Astrocyte (in vitro differentiated cells and primary cell): Measurements from ENCODE around the gene OPRL1. TPM values are rescaled to one million over a fixed set of nuclear protein-coding genes. Genes with fewer than 3 reads are reported as not detected.

Experiments
- DNase-seq: peaks from one replicate; pipeline ENCODE4 v3.0.0-alpha.2; 2010; ENCODE audit warnings: low read depth
- FAIRE-seq: peaks from 2 replicates; lab custom pipeline; 2011; peaks lifted over from hg19 to GRCh38; lab: Jason Lieb, UNC
- H2AFZ ChIP-seq: 2 replicates; pipeline ENCODE4 v1.6.0; 2012; ENCODE audit warnings: low read depth, low read length, inconsistent platforms
- H3K27ac ChIP-seq: 2 replicates; pipeline ENCODE4 v1.5.1; 2011; ENCODE audit warnings: low read depth, low read length, inconsistent platforms
- H3K27me3 ChIP-seq: 2 replicates; pipeline ENCODE4 v1.6.0; 2011; ENCODE audit warnings: low read length, inconsistent platforms; ENCODE audit not compliant: insufficient read depth
- H3K36me3 ChIP-seq: 2 replicates; pipeline ENCODE4 v1.5.1; 2011; ENCODE audit warnings: low read length, inconsistent platforms; ENCODE audit not compliant: insufficient read depth
- H3K4me1 ChIP-seq: 2 replicates; pipeline ENCODE4 v1.5.1; 2011; ENCODE audit warnings: low read length, inconsistent platforms; ENCODE audit not compliant: insufficient read depth
- H3K4me2 ChIP-seq: 2 replicates; pipeline ENCODE4 v1.6.0; 2012; ENCODE audit warnings: low read length, inconsistent platforms
- H3K4me3 ChIP-seq: 2 replicates; pipeline ENCODE4 v1.5.1; 2011; ENCODE audit warnings: low read depth, mild to moderate bottlenecking, low read length, inconsistent platforms; ENCODE audit not compliant: insufficient read depth
- H3K79me2 ChIP-seq: 2 replicates; pipeline ENCODE4 v1.6.0; 2012; ENCODE audit warnings: mild to moderate bottlenecking, low read length, inconsistent platforms; ENCODE audit not compliant: insufficient read depth
- H3K9ac ChIP-seq: 2 replicates; pipeline ENCODE4 v1.6.0; 2012; ENCODE audit warnings: mild to moderate bottlenecking, low read length, inconsistent platforms
- H3K9me3 ChIP-seq: 2 replicates; pipeline ENCODE4 v1.5.1; 2012; ENCODE audit warnings: low read depth, mild to moderate bottlenecking, low read length, inconsistent platforms; ENCODE audit not compliant: insufficient read depth
- H4K20me1 ChIP-seq: 2 replicates; pipeline ENCODE4 v1.6.0; 2012; ENCODE audit warnings: low read length, inconsistent platforms; ENCODE audit not compliant: insufficient read depth
- H3K27ac Mint-ChIP-seq: one replicate; pipeline ENCODE4 v1.8.0; 2021; ENCODE audit warnings: mild to moderate bottlenecking, mixed read lengths; ENCODE audit not compliant: unreplicated experiment
- H3K27me3 Mint-ChIP-seq: one replicate; pipeline ENCODE4 v1.8.0; 2021; ENCODE audit warnings: low read depth, mixed read lengths; ENCODE audit not compliant: unreplicated experiment
- H3K36me3 Mint-ChIP-seq: one replicate; pipeline ENCODE4 v1.8.0; 2021; ENCODE audit warnings: low read depth, mixed read lengths; ENCODE audit not compliant: unreplicated experiment
- H3K4me1 Mint-ChIP-seq: one replicate; pipeline ENCODE4 v1.8.0; 2021; ENCODE audit warnings: low read depth, mixed read lengths; ENCODE audit not compliant: unreplicated experiment
- H3K4me3 Mint-ChIP-seq: one replicate; pipeline ENCODE4 v1.8.0; 2021; ENCODE audit warnings: mild to moderate bottlenecking, moderate library complexity, mixed read lengths; ENCODE audit not compliant: unreplicated experiment
- H3K9me3 Mint-ChIP-seq: one replicate; pipeline ENCODE4 v1.8.0; 2021; ENCODE audit warnings: mild to moderate bottlenecking, mixed read lengths; ENCODE audit not compliant: unreplicated experiment
- EZH2 ChIP-seq: IDR thresholded peaks from 2 replicates; pipeline ENCODE4 v1.6.1; 2012; ENCODE audit warnings: mild to moderate bottlenecking, low read length, inconsistent platforms; ENCODE audit not compliant: insufficient read depth
- total RNA-seq: library from RNA; stranded (reverse); gene quantifications from 2 replicates; pipeline ENCODE4 v1.2.1, GENCODE V29; 2021
- TF ChIP-seq, protein P1 (sequence below): IDR thresholded peaks from 2 replicates; pipeline ENCODE4 v1.5.1; 2011; ENCODE audit warnings: low read depth, mild to moderate bottlenecking, inconsistent platforms, low read length, moderate library complexity; ENCODE audit not compliant: insufficient read depth

OPRL1 gene
- total RNA-seq, 1 donor from 2014 or later, result 2.8 TPM

DNA sequence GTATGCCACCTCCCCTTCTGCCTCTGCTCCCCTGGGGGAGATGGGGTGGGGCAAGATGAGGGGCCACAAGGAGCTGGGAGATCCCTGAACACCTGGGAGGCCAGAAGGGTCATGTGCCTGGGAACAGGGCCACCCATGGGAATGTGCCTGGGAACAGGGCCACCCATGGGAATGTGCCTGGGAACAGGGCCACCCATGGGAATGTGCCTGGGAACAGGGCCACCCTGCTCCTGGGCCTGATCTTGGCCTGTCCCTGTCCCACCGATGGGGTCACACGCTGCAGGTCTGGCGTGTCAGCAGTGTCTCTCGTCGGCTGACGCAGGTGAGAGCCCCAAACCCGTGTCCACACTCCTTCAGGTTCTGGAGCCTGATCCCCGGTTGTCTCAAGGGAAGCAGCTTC is 4.9 kb upstream of the OPRL1 start:
- DNase-seq (no peak), FAIRE-seq (no peak)
- no peaks in the 10 kb centered on the region for H3K36me3 ChIP-seq
- H3K36me3 Mint-ChIP-seq, result peaks cover 3% of the 10 kb centered on the region
- no peak overlapping the region for H3K27ac ChIP-seq
- H3K4me3 Mint-ChIP-seq, result no peak overlapping the region
- no peaks in the 10 kb centered on the region for H3K79me2 ChIP-seq
- no peak overlapping the region for H3K9ac ChIP-seq
- H3K4me3 ChIP-seq, result no peak overlapping the region
- no peaks in the 10 kb centered on the region for H3K9me3 ChIP-seq
- H4K20me1 ChIP-seq, result peaks cover 12% of the 10 kb centered on the region
- no peaks in the 10 kb centered on the region for H3K27me3 Mint-ChIP-seq
- H3K27me3 ChIP-seq, result no peaks in the 10 kb centered on the region
- no peak overlapping the region for H3K4me2 ChIP-seq
- H3K9me3 Mint-ChIP-seq, result no peaks in the 10 kb centered on the region
- H3K27ac Mint-ChIP-seq, result no peak overlapping the region
- H3K4me1 Mint-ChIP-seq, result no peaks in the 10 kb centered on the region
- H2AFZ ChIP-seq, result no peak overlapping the region
- H3K4me1 ChIP-seq, result peaks cover 8% of the 10 kb centered on the region
- TF ChIP-seq EZH2, result no peak
- TF ChIP-seq, protein P1, sequence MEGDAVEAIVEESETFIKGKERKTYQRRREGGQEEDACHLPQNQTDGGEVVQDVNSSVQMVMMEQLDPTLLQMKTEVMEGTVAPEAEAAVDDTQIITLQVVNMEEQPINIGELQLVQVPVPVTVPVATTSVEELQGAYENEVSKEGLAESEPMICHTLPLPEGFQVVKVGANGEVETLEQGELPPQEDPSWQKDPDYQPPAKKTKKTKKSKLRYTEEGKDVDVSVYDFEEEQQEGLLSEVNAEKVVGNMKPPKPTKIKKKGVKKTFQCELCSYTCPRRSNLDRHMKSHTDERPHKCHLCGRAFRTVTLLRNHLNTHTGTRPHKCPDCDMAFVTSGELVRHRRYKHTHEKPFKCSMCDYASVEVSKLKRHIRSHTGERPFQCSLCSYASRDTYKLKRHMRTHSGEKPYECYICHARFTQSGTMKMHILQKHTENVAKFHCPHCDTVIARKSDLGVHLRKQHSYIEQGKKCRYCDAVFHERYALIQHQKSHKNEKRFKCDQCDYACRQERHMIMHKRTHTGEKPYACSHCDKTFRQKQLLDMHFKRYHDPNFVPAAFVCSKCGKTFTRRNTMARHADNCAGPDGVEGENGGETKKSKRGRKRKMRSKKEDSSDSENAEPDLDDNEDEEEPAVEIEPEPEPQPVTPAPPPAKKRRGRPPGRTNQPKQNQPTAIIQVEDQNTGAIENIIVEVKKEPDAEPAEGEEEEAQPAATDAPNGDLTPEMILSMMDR, result no peak

DNA sequence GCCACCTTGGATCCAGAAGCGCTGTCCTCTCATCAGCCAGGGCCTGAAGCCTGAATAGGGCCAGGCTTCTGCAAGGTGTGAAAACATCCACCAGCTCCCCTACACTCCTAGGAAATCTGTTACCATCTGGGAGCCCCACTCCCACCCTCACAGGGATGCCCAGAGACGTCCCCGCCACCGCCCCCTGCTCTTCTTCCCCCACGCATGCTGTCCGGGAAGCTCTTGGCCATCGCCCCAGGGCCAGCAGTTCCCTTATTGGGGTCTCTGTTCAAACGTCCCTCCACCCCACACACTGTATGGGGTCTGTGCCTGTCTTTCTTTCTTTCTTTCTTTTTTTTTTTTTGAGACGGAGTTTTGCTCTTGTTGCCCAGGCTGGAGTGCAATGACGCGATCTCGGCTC is 4.3 kb upstream of the OPRL1 start:
- H3K4me3 Mint-ChIP-seq, result no peak overlapping the region
- no peak overlapping the region for H3K27ac Mint-ChIP-seq
- H3K79me2 ChIP-seq, result no peaks in the 10 kb centered on the region
- no peaks in the 10 kb centered on the region for H3K36me3 Mint-ChIP-seq
- H3K36me3 ChIP-seq, result no peaks in the 10 kb centered on the region
- H3K9ac ChIP-seq, result no peak overlapping the region
- peaks cover 8% of the 10 kb centered on the region for H3K4me1 ChIP-seq
- DNase-seq (no peak), FAIRE-seq (no peak)
- H3K27ac ChIP-seq, result no peak overlapping the region
- no peaks in the 10 kb centered on the region for H3K4me1 Mint-ChIP-seq
- no peak overlapping the region for H2AFZ ChIP-seq
- H3K27me3 Mint-ChIP-seq, result no peaks in the 10 kb centered on the region
- H3K9me3 Mint-ChIP-seq, result no peaks in the 10 kb centered on the region
- H3K9me3 ChIP-seq, result no peaks in the 10 kb centered on the region
- no peak overlapping the region for H3K4me3 ChIP-seq
- TF ChIP-seq EZH2, result no peak
- TF ChIP-seq, protein P1, result no peak
- H4K20me1 ChIP-seq, result peaks cover 10% of the 10 kb centered on the region
- no peak overlapping the region for H3K4me2 ChIP-seq
- H3K27me3 ChIP-seq, result no peaks in the 10 kb centered on the region

DNA sequence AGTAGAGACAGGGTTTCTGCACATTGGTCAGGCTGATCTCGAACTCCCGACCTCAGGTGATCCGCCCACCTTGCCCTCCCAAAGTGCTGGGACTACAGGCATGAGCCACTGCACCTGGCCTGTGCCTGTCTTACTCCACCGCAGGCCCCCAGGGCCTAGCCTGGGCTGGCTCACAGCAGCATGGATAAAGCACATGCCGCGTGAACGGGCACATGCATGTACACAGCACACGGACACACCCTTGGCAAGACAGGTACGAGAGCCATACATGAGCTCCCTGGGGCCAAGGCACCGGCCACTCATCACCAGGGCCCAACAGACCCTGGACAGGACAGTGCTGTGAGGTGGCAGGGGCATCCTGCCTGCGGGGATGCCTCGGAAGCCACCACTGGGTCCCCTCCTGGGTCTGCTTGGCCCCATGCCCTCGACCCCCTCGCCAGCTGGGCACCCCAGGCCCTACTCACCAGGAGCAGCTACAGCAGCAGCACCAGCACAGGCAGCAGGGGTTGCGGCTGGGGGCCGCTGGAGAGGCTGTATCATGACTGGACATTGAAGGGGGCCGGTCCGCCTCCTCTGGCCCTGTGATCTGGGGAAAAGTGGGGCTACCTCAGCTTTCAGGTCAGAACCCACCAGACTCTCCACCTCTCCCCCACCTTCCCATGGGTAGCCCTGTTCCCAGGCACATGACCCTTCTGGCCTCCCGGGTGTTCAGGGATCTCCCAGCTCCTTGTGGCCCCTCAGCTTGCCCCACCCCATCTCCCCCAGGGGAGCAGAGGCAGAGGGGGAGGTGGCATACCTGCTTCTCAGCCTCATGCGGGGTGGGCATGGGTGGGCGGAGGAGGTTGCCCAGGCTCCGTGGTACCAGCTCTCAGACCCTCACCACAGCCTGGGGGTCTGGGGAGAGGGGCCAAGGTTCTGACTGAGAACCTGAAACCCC is 3.6 kb upstream of the OPRL1 start:
- no peaks in the 10 kb centered on the region for H3K27me3 Mint-ChIP-seq
- Histone ChIP-seq H3K79me2 (no peaks in the 10 kb centered on the region), H3K36me3 (no peaks in the 10 kb centered on the region), H4K20me1 (peaks cover 10% of the 10 kb centered on the region), H3K27me3 (no peaks in the 10 kb centered on the region), H3K4me3 (no peak overlapping the region), H3K9ac (no peak overlapping the region), H3K4me1 (peaks cover 8% of the 10 kb centered on the region), H3K27ac (no peak overlapping the region), H3K4me2 (no peak overlapping the region), H2AFZ (no peak overlapping the region), H3K9me3 (no peaks in the 10 kb centered on the region)
- no peak for FAIRE-seq
- H3K27ac Mint-ChIP-seq, result no peak overlapping the region
- TF ChIP-seq, protein P1, result no peak
- TF ChIP-seq EZH2, result no peak
- no peaks in the 10 kb centered on the region for H3K9me3 Mint-ChIP-seq
- no peak for DNase-seq
- no peaks in the 10 kb centered on the region for H3K36me3 Mint-ChIP-seq
- no peak overlapping the region for H3K4me3 Mint-ChIP-seq
- H3K4me1 Mint-ChIP-seq, result no peaks in the 10 kb centered on the region
